ENCODE measurements around the gene TRIM26.

GRCh38 chr6:30144811-30145210, 68.4 kb downstream of the TRIM26 start:
- TF ChIP-seq CTCF (IDR thresholded peaks at IDR 0.05) (no peak), POLR2A (IDR thresholded peaks at IDR 0.05) (no peak)
